ENCODE data around the gene MARCHF3. TPM values are rescaled to one million over a fixed set of nuclear protein-coding genes. Genes with fewer than 3 reads are reported as not detected.

Gene MARCHF3
- total RNA-seq, 1 donor from 2014 or later, result 3.1 TPM

- Mint-ChIP-seq H3K36me3 (ENCODE audit: low read depth) (no peaks in the 10 kb centered on the region), H3K27me3 (ENCODE audit: low read depth) (no peaks in the 10 kb centered on the region), H3K27ac (ENCODE audit: unreplicated experiment) (no peak overlapping the region), H3K9me3 (no peaks in the 10 kb centered on the region), H3K4me1 (no peaks in the 10 kb centered on the region), H3K4me3 (no peak overlapping the region)
- TF ChIP-seq CTCF (conservative IDR thresholded peaks at IDR 0.05), result no peak
- no peak for DNase-seq (ENCODE audit: low read depth, low spot score)
These were observed 69.2 kb downstream of the MARCHF3 start for GRCh38 chr5:126961128-126961527.

GRCh38 chr5:126959188-126959587 lies 71.2 kb downstream of the MARCHF3 start:
- Mint-ChIP-seq H3K4me1 (no peaks in the 10 kb centered on the region), H3K27me3 (ENCODE audit: low read depth) (no peaks in the 10 kb centered on the region), H3K9me3 (no peaks in the 10 kb centered on the region), H3K36me3 (ENCODE audit: low read depth) (no peaks in the 10 kb centered on the region), H3K4me3 (no peak overlapping the region), H3K27ac (ENCODE audit: unreplicated experiment) (no peak overlapping the region)
- no peak for TF ChIP-seq CTCF (conservative IDR thresholded peaks at IDR 0.05)
- DNase-seq (ENCODE audit: low read depth, low spot score), result no peak

- no peak overlapping the region for H3K4me3 Mint-ChIP-seq
- no peaks in the 10 kb centered on the region for H3K27me3 Mint-ChIP-seq (ENCODE audit: low read depth)
- H3K9me3 Mint-ChIP-seq, result no peaks in the 10 kb centered on the region
- H3K36me3 Mint-ChIP-seq (ENCODE audit: low read depth), result no peaks in the 10 kb centered on the region
- DNase-seq (ENCODE audit: low read depth, low spot score), result no peak
- TF ChIP-seq CTCF (conservative IDR thresholded peaks at IDR 0.05), result no peak
- no peak overlapping the region for H3K27ac Mint-ChIP-seq (ENCODE audit: unreplicated experiment)
- H3K4me1 Mint-ChIP-seq, result no peaks in the 10 kb centered on the region
These were observed 73.4 kb downstream of the MARCHF3 start for GRCh38 chr5:126956991-126957390.

DNA sequence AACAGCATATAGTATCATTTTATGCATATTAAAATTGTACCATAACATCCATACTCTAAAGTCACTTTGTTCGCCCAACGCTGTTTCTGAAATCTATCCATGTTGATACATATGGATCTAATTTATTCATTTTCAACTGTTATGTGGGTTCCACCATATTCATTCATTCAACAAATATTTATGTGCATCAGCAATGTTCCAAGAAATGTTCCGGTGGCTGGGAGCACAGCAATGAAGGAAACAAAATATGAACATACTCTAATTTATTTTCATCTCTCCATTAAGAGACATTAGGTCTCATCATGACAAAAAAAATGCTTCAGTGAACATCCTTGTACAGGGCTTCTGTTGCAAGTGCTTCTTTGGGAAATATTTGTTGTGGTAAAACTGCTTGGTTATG lies 75.4 kb downstream of the MARCHF3 start:
- no peaks in the 10 kb centered on the region for H3K4me1 Mint-ChIP-seq
- no peaks in the 10 kb centered on the region for H3K36me3 Mint-ChIP-seq (ENCODE audit: low read depth)
- H3K27me3 Mint-ChIP-seq (ENCODE audit: low read depth), result no peaks in the 10 kb centered on the region
- H3K27ac Mint-ChIP-seq (ENCODE audit: unreplicated experiment), result no peak overlapping the region
- H3K4me3 Mint-ChIP-seq, result no peak overlapping the region
- DNase-seq (ENCODE audit: low read depth, low spot score), result no peak
- no peak for TF ChIP-seq CTCF (conservative IDR thresholded peaks at IDR 0.05)
- H3K9me3 Mint-ChIP-seq, result no peaks in the 10 kb centered on the region

DNA sequence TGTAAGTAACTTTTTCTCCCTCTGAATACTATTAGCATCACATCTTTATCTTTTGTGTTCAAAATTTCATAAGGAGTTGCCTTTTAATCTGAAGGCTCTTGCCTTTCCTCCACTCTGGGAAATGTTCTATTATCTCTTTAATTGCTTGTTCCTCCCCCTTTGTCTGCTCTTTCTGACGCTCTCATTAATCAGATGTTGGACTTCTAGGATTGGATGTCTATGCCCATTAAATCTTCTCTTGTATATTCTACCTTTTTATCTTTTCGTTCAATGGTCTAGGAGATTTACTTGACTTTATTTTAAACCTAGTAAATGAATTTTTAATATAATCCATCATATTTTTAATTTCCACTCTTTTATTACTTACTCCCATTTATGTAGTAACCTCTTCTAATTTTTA lies 76.7 kb downstream of the MARCHF3 start:
- no peak for TF ChIP-seq CTCF (conservative IDR thresholded peaks at IDR 0.05)
- Mint-ChIP-seq H3K9me3 (no peaks in the 10 kb centered on the region), H3K27me3 (ENCODE audit: low read depth) (no peaks in the 10 kb centered on the region), H3K27ac (ENCODE audit: unreplicated experiment) (no peak overlapping the region), H3K4me1 (no peaks in the 10 kb centered on the region), H3K4me3 (no peak overlapping the region), H3K36me3 (ENCODE audit: low read depth) (no peaks in the 10 kb centered on the region)
- DNase-seq (ENCODE audit: low read depth, low spot score), result no peak

DNA sequence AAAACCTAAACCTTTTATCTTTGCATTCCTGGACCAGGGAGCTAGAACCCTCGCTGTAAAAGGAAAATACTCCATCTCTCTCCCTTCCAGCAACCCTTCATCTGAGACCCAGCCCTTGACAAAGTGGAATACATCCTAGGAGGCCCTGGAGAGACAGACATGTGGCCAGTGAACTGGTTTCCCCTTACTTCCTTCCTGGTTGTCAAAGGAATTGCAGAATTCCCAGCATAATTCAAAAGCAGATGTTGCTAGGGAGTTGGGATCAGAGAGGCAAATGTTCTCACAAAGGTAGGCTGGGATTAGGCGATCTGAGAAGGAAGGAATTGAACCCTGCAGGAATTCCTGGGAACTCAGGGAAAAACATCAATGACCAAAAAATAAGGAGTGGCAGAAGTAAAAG lies 80.9 kb downstream of the MARCHF3 start:
- Mint-ChIP-seq H3K36me3 (ENCODE audit: low read depth) (no peaks in the 10 kb centered on the region), H3K27me3 (ENCODE audit: low read depth) (no peaks in the 10 kb centered on the region), H3K4me3 (no peak overlapping the region), H3K9me3 (no peaks in the 10 kb centered on the region), H3K4me1 (peaks cover 9% of the 10 kb centered on the region), H3K27ac (ENCODE audit: unreplicated experiment) (no peak overlapping the region)
- no peak for DNase-seq (ENCODE audit: low read depth, low spot score)
- TF ChIP-seq CTCF (conservative IDR thresholded peaks at IDR 0.05), result no peak
